Endothelial cell of umbilical vein (primary cell): ENCODE results near the gene MMP11. TPM values are rescaled to one million over a fixed set of nuclear protein-coding genes. Genes with fewer than 3 reads are reported as not detected.

Experiments used
- BruUV-seq: library from RNA; stranded (reverse); fragments of 400-500 nt; replicated peaks from 2 replicates; lab custom pipeline; 2021; lab: Mats Ljungman, UMichigan
- CTCF ChIA-PET: fragments of 300-600, 350-600 bp; sonication (Branson Sonifier 250); formaldehyde crosslinking; loops from one replicate; lab custom pipeline; 2021; ENCODE audit warnings: antibody characterized with exemption, inconsistent platforms; lab: Charles Lee
- POLR2A ChIA-PET: fragments of 300-600, 350-600 bp; sonication (Branson Sonifier 250); formaldehyde crosslinking; loops from one replicate; lab custom pipeline; 2021; ENCODE audit warnings: antibody characterized with exemption, inconsistent platforms; lab: Charles Lee
- DNase-seq: peaks from one replicate; pipeline ENCODE4 v3.0.0-alpha.2; 2011; ENCODE audit warnings: low read depth, low spot score
- FAIRE-seq: peaks from 2 replicates; lab custom pipeline; 2011; peaks lifted over from hg19 to GRCh38; lab: Jason Lieb, UNC
- H2AFZ ChIP-seq: 2 replicates; pipeline ENCODE4 v1.6.0; 2012; ENCODE audit warnings: low read depth, low read length, control low read depth, inconsistent platforms
- H3K27ac ChIP-seq: 2 replicates; pipeline ENCODE4 v1.5.1; 2011; ENCODE audit warnings: low read depth, mild to moderate bottlenecking, control low read depth, low read length, moderate library complexity; ENCODE audit not compliant: insufficient read depth
- H3K27me3 ChIP-seq, 2 experiments: 2 replicates each; pipeline versions ENCODE4 v1.6.0 to v1.6.1; 2011; ENCODE audit warnings: low read length in 2 of 2, mixed read lengths in 1 of 2; ENCODE audit not compliant: control insufficient read depth in 2 of 2, insufficient read depth in 2 of 2
- H3K36me3 ChIP-seq, 2 experiments: 2 replicates in 1 of 2; 3 replicates in 1 of 2; pipeline ENCODE4 v1.5.1; 2011; ENCODE audit warnings: low read length in 2 of 2, mild to moderate bottlenecking in 1 of 2, moderate library complexity in 1 of 2; ENCODE audit not compliant: control insufficient read depth in 2 of 2, insufficient read depth in 2 of 2; ENCODE audit errors: extremely low read depth in 1 of 2
- H3K4me1 ChIP-seq: 3 replicates; pipeline ENCODE4 v1.5.1; 2011; ENCODE audit warnings: mild to moderate bottlenecking, low read length; ENCODE audit not compliant: control insufficient read depth, insufficient read depth; ENCODE audit errors: extremely low read depth
- H3K4me2 ChIP-seq: 2 replicates; pipeline ENCODE4 v1.6.1; 2011; ENCODE audit warnings: low read length, control low read depth, mixed read lengths; ENCODE audit not compliant: insufficient read depth
- H3K4me3 ChIP-seq, 3 experiments: fragments of 200-600 bp in 1 of 3; sonication (generic), shearing (Covaris generic) in 1 of 3; replicated peaks in 1 of 3; 2 replicates each; pipeline ENCODE4 v1.5.1; 2011 to 2016; ENCODE audit warnings: control low read depth in 3 of 3, low read length in 3 of 3, mild to moderate bottlenecking in 2 of 3, inconsistent platforms in 1 of 3, low read depth in 1 of 3, moderate library complexity in 1 of 3; ENCODE audit not compliant: insufficient read depth in 1 of 3
- H3K79me2 ChIP-seq: 2 replicates; pipeline ENCODE4 v1.6.0; 2012; ENCODE audit warnings: low read length, inconsistent platforms; ENCODE audit not compliant: control insufficient read depth, insufficient read depth
- H3K9ac ChIP-seq: replicated peaks from 2 replicates; pipeline ENCODE3; 2011; ENCODE audit warnings: low read length, control low read depth; ENCODE audit not compliant: insufficient read depth; ENCODE audit errors: extremely low read depth
- H3K9me1 ChIP-seq: replicated peaks from 3 replicates; pipeline ENCODE4 v1.6.0; 2011; ENCODE audit warnings: mild to moderate bottlenecking, low read length; ENCODE audit not compliant: control insufficient read depth, insufficient read depth; ENCODE audit errors: extremely low read depth
- H3K9me3 ChIP-seq: replicated peaks from 2 replicates; pipeline ENCODE4 v1.5.1; 2012; ENCODE audit warnings: low read length, inconsistent platforms; ENCODE audit not compliant: control insufficient read depth, insufficient read depth
- H4K20me1 ChIP-seq: replicated peaks from 2 replicates; pipeline ENCODE3; 2011; ENCODE audit warnings: mild to moderate bottlenecking, low read length; ENCODE audit not compliant: control insufficient read depth, insufficient read depth; ENCODE audit errors: extremely low read depth
- EZH2 ChIP-seq: IDR thresholded peaks from 2 replicates; pipeline ENCODE4 v1.6.1; 2012; ENCODE audit warnings: borderline replicate concordance, low read depth, mild to moderate bottlenecking, moderate library complexity, low read length, inconsistent platforms; ENCODE audit not compliant: severe bottlenecking
- FOS ChIP-seq: IDR thresholded peaks from 2 replicates; pipeline ENCODE4 v1.6.1; 2011; ENCODE audit warnings: mild to moderate bottlenecking, low read length, moderate library complexity, borderline replicate concordance; ENCODE audit not compliant: insufficient read depth
- GATA2 ChIP-seq: IDR thresholded peaks from 2 replicates; pipeline ENCODE4 v1.7.0; 2011; ENCODE audit warnings: low read depth, mild to moderate bottlenecking, moderate library complexity, mixed read lengths, low read length; ENCODE audit not compliant: insufficient read length, insufficient read depth
- JUN ChIP-seq: IDR thresholded peaks from 2 replicates; pipeline ENCODE4 v1.6.1; 2011; ENCODE audit warnings: borderline replicate concordance, low read depth; ENCODE audit not compliant: insufficient read length, insufficient read depth
- MYC ChIP-seq: IDR thresholded peaks from one replicate; pipeline ENCODE4 v1.6.1; 2011; ENCODE audit warnings: mild to moderate bottlenecking, low read depth, low read length
- POLR2A ChIP-seq: IDR thresholded peaks from 2 replicates; pipeline ENCODE4 v1.6.1; 2012; ENCODE audit warnings: low read depth, mild to moderate bottlenecking, control low read depth, low read length
- POLR2AphosphoS5 ChIP-seq: IDR thresholded peaks from 2 replicates; pipeline ENCODE4 v1.6.1; 2012; ENCODE audit warnings: low read depth, mild to moderate bottlenecking, control low read depth, low read length, moderate library complexity; ENCODE audit not compliant: insufficient read depth
- dilution Hi-C: fragments of 300-500 bp; cut with MboI; formaldehyde crosslinking; loops from one replicate; pipeline ENCODE4 v1.15.0; 2019; ENCODE audit warnings: low sequenced_read_pairs; ENCODE audit not compliant: extremely low pct_ligation_motif_present
- intact Hi-C: fragments of 100-400 bp; cut with micrococcal nuclease; formaldehyde crosslinking; loops from one replicate; pipeline ENCODE4 v1.10.0; 2022
- polyA plus RNA-seq, 4 experiments: library from polyadenylated mRNA; depleted of rRNA in 3 of 4; stranded (reverse) in 3 of 4; unstranded in 1 of 4; fragments of >200 nt; gene quantifications; 2 replicates each; pipeline versions ENCODE4 v1.2.1 to v1.2.3, GENCODE V29; 2011 to 2012; ENCODE audit warnings: missing spikeins in 1 of 4
- total RNA-seq: library from RNA; stranded (reverse); gene quantifications from 2 replicates; pipeline ENCODE4 v1.2.3, GENCODE V29; 2021
- TF ChIP-seq, protein P1 (sequence below): IDR thresholded peaks from 2 replicates; pipeline ENCODE4 v1.6.1; 2011; ENCODE audit not compliant: insufficient read depth, insufficient read length
- TF ChIP-seq, protein P2 (sequence below), 2 donors: IDR thresholded peaks; 1 replicate in 1 of 2; 2 replicates in 1 of 2; pipeline ENCODE4 v1.5.1; 2011; ENCODE audit warnings: low read length in 2 of 2, mild to moderate bottlenecking in 2 of 2, moderate library complexity in 2 of 2, control low read depth in 1 of 2, inconsistent platforms in 1 of 2, low read depth in 1 of 2; ENCODE audit not compliant: insufficient read depth in 1 of 2; ENCODE audit errors: extremely low read depth in 1 of 2

MMP11 gene
- total and polyA plus RNA-seq, 2 donors (not counting 3 experiments of a cell fraction or from before 2014, with no cell fraction given), result 10.3 to 16.9 TPM

DNA sequence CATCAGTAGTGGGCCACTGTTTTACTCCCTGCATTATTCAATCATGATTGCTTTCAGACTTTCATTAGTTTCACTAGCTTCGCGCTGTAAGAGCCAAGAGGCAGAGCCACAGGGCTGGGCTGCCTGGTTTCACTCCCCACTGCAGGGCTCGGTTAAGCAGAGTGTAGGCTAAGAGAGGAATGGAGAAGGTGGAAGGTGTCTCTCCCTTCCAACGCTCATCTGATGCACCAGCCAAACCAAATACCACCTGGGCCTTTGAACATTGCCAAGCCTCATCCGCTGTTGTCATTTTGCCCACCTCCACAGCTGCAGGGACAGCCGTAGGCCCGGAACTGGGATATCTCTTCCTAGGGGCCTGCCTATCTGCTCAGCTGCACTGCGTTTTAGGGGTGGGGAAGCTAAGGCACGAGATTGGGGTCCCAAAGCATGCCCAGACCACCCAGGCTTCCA, 13.6 kb downstream of the MMP11 start:
- FAIRE-seq, result peak; percentile 40
- peak overlapping the region; percentile 76 for H2AFZ ChIP-seq
- peak overlapping the region; percentile 92 for H3K27ac ChIP-seq
- H3K9me1 ChIP-seq, result no peaks in the 10 kb centered on the region
- peak overlapping the region in 2 of 3 experiments; percentile 78 to 81 for H3K4me3 ChIP-seq
- peak overlapping the region; percentile 47 for H3K4me2 ChIP-seq
- H4K20me1 ChIP-seq, result peaks cover 2% of the 10 kb centered on the region
- TF ChIP-seq, protein P1, sequence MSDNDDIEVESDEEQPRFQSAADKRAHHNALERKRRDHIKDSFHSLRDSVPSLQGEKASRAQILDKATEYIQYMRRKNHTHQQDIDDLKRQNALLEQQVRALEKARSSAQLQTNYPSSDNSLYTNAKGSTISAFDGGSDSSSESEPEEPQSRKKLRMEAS, result no peak
- TF ChIP-seq JUN, result no peak
- no peak for TF ChIP-seq POLR2AphosphoS5
- no peak for TF ChIP-seq POLR2A
- no peak for TF ChIP-seq EZH2
- TF ChIP-seq MYC, result no peak
- TF ChIP-seq, protein P2, sequence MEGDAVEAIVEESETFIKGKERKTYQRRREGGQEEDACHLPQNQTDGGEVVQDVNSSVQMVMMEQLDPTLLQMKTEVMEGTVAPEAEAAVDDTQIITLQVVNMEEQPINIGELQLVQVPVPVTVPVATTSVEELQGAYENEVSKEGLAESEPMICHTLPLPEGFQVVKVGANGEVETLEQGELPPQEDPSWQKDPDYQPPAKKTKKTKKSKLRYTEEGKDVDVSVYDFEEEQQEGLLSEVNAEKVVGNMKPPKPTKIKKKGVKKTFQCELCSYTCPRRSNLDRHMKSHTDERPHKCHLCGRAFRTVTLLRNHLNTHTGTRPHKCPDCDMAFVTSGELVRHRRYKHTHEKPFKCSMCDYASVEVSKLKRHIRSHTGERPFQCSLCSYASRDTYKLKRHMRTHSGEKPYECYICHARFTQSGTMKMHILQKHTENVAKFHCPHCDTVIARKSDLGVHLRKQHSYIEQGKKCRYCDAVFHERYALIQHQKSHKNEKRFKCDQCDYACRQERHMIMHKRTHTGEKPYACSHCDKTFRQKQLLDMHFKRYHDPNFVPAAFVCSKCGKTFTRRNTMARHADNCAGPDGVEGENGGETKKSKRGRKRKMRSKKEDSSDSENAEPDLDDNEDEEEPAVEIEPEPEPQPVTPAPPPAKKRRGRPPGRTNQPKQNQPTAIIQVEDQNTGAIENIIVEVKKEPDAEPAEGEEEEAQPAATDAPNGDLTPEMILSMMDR (IDR thresholded peaks at IDR 0.05; ENCODE audit: extremely low read depth in 1 of 2, insufficient read depth in 1 of 2, low read depth in 1 of 2, low read length in 2 of 2), result no peak
- no peak for TF ChIP-seq GATA2
- TF ChIP-seq FOS, result no peak
- H3K4me1 ChIP-seq, result peaks cover 13% of the 10 kb centered on the region
- TSS peak; percentile 73 for BruUV-seq
- CTCF ChIA-PET, result interaction anchor here (1.0 to 3.5 kb wide), 5 partner anchors 8 to 71 kb away, joined by 3 to 15 read pairs (median 4); partner anchors contain the start of gene SLC2A11
- peaks cover 40% of the 10 kb centered on the region for H3K79me2 ChIP-seq
- dilution Hi-C loops, result no loop called here
- H3K9me3 ChIP-seq, result no peaks in the 10 kb centered on the region
- no peak for DNase-seq
- intact Hi-C loops, result loop anchor here (5.0 kb wide), 1 partner anchor 51 kb away; the partner anchor contains the start of gene DERL3
- H3K9ac ChIP-seq, result peak overlapping the region; percentile 99
- H3K36me3 ChIP-seq, result no peaks in the 10 kb centered on the region
- POLR2A ChIA-PET, result interaction anchor here (1.0 kb wide), 1 partner anchor 15 kb away, joined by 3 read pairs; no protein-coding TSS in a partner anchor
- H3K27me3 ChIP-seq, result no peaks in the 10 kb centered on the region
